IMR-90 (cell line): ENCODE measurements around the gene RAB1B.

ENCODE experiments used
- CTCF ChIP-seq: conservative IDR thresholded peaks from 2 replicates; pipeline ENCODE4 v1.5.1; 2012; ENCODE audit warnings: mild to moderate bottlenecking, low read depth, low read length, improper control_type of control experiment
- MAFK ChIP-seq: IDR thresholded peaks from 2 replicates; pipeline ENCODE4 v1.6.1; 2012; ENCODE audit warnings: low read depth, low read length, improper control_type of control experiment
- POLR2A ChIP-seq: IDR thresholded peaks from 2 replicates; pipeline ENCODE4 v1.6.1; 2012; ENCODE audit warnings: mild to moderate bottlenecking, low read depth, low read length
- RAD21 ChIP-seq: IDR thresholded peaks from 2 replicates; pipeline ENCODE4 v1.6.1; 2012; ENCODE audit warnings: low read length, improper control_type of control experiment

DNA sequence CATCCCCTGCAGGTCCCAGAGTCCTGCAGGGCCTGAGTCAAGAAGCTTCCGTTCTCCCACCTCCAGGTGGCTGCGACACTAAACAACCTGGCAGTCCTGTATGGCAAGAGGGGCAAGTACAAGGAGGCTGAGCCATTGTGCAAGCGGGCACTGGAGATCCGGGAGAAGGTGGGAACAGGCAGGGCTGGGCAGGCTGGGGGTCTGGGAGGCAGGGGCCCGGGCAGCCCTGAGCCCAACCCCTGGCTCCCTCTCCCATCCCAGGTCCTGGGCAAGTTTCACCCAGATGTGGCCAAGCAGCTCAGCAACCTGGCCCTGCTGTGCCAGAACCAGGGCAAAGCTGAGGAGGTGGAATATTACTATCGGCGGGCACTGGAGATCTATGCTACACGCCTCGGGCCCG lies 4.7 kb upstream of the RAB1B start:
- no peak for TF ChIP-seq RAD21
- TF ChIP-seq MAFK: no peak
- no peak for TF ChIP-seq CTCF
- TF ChIP-seq POLR2A: no peak
